Liver (tissue), 9 donors: Measurements from ENCODE around the gene IL9. TPM values are rescaled to one million over a fixed set of nuclear protein-coding genes. Genes with fewer than 3 reads are reported as not detected.

Experiments
- DNase-seq: peaks from one replicate; pipeline ENCODE4 v3.0.0-alpha.2; 2017; ENCODE audit warnings: low spot score
- H3K27ac ChIP-seq, 2 donors: one replicate each; pipeline ENCODE4 v1.7.0; 2013; ENCODE audit warnings: inconsistent platforms in 2 of 2, low read length in 2 of 2, control low read depth in 1 of 2, low read depth in 1 of 2, mild to moderate bottlenecking in 1 of 2
- H3K27me3 ChIP-seq, 4 donors: one replicate each; pipeline versions ENCODE4 v1.6.1 to v1.7.0; 2013; ENCODE audit warnings: low read length in 3 of 4, inconsistent platforms in 1 of 4, mild to moderate bottlenecking in 1 of 4, moderate library complexity in 1 of 4; ENCODE audit not compliant: control insufficient read depth in 4 of 4, insufficient read depth in 4 of 4
- H3K36me3 ChIP-seq, 4 donors: one replicate each; pipeline versions ENCODE4 v1.6.1 to v1.7.0; 2013; ENCODE audit warnings: low read length in 3 of 4, mild to moderate bottlenecking in 3 of 4, low read depth in 1 of 4, moderate library complexity in 1 of 4; ENCODE audit not compliant: control insufficient read depth in 4 of 4, insufficient read depth in 3 of 4
- H3K4me1 ChIP-seq, 4 donors: one replicate each; pipeline versions ENCODE4 v1.6.1 to v1.7.0; 2013; ENCODE audit warnings: low read length in 3 of 4, mild to moderate bottlenecking in 3 of 4, moderate library complexity in 1 of 4; ENCODE audit not compliant: control insufficient read depth in 4 of 4, insufficient read depth in 4 of 4
- H3K4me3 ChIP-seq, 3 donors: one replicate each; pipeline versions ENCODE4 v1.6.1 to v1.7.0; 2013; ENCODE audit warnings: low read length in 3 of 3, control low read depth in 1 of 3, low read depth in 1 of 3, mild to moderate bottlenecking in 1 of 3
- H3K9ac ChIP-seq, 2 donors: one replicate each; pipeline ENCODE4 v1.7.0; 2013; ENCODE audit warnings: low read length in 2 of 2, mild to moderate bottlenecking in 2 of 2, moderate library complexity in 2 of 2, control low read depth in 1 of 2, low read depth in 1 of 2
- H3K9me3 ChIP-seq, 4 donors: one replicate each; pipeline versions ENCODE4 v1.6.1 to v1.7.0; 2013; ENCODE audit warnings: low read length in 3 of 4; ENCODE audit not compliant: control insufficient read depth in 4 of 4
- ATF3 ChIP-seq: IDR thresholded peaks from 2 replicates; pipeline ENCODE4 v1.6.1; 2016; ENCODE audit warnings: antibody characterized with exemption
- CTCF ChIP-seq: fragments of 150-350 bp; IDR thresholded peaks from 2 replicates; pipeline ENCODE4 v1.5.1; 2017; ENCODE audit warnings: improper control_type of control experiment, low read depth, low read length; ENCODE audit not compliant: missing input control
- EGR1 ChIP-seq, 2 donors: IDR thresholded peaks; 2 replicates each; pipeline ENCODE4 v1.6.1; 2016 to 2018; ENCODE audit warnings: antibody characterized with exemption in 2 of 2, low read depth in 2 of 2
- FOXA1 ChIP-seq: IDR thresholded peaks from 2 replicates; pipeline ENCODE4 v1.6.1; 2016; ENCODE audit warnings: antibody characterized with exemption
- FOXA2 ChIP-seq: IDR thresholded peaks from 2 replicates; pipeline ENCODE4 v1.6.1; 2016; ENCODE audit warnings: antibody characterized with exemption
- GABPA ChIP-seq, 2 donors: IDR thresholded peaks in 1 of 2; conservative IDR thresholded peaks in 1 of 2; 2 replicates each; pipeline ENCODE4 v1.6.1; 2016; ENCODE audit warnings: antibody characterized with exemption in 2 of 2, mild to moderate bottlenecking in 1 of 2, moderate library complexity in 1 of 2
- HNF4A ChIP-seq, 2 donors: conservative IDR thresholded peaks; 2 replicates each; pipeline ENCODE4 v1.6.1; 2016; ENCODE audit warnings: antibody characterized with exemption in 2 of 2, mild to moderate bottlenecking in 2 of 2
- HNF4G ChIP-seq: IDR thresholded peaks from 2 replicates; pipeline ENCODE4 v1.6.1; 2016; ENCODE audit warnings: antibody characterized with exemption
- MAX ChIP-seq: IDR thresholded peaks from 2 replicates; pipeline ENCODE4 v1.6.1; 2016; ENCODE audit warnings: antibody characterized with exemption
- NR2F2 ChIP-seq: IDR thresholded peaks from 2 replicates; pipeline ENCODE4 v1.6.1; 2016; ENCODE audit warnings: antibody characterized with exemption
- RAD21 ChIP-seq, 2 donors: IDR thresholded peaks; 2 replicates each; pipeline ENCODE4 v1.6.1; 2016; ENCODE audit warnings: antibody characterized with exemption in 2 of 2, mild to moderate bottlenecking in 2 of 2
- RXRA ChIP-seq, 2 donors: IDR thresholded peaks; 2 replicates each; pipeline ENCODE4 v1.6.1; 2017 to 2018; ENCODE audit warnings: antibody characterized with exemption in 2 of 2, mild to moderate bottlenecking in 1 of 2
- SP1 ChIP-seq: IDR thresholded peaks from 2 replicates; pipeline ENCODE4 v1.6.1; 2018; ENCODE audit warnings: antibody characterized with exemption, mild to moderate bottlenecking
- TAF1 ChIP-seq: conservative IDR thresholded peaks from 2 replicates; pipeline ENCODE4 v1.6.1; 2016; ENCODE audit warnings: antibody characterized with exemption, mild to moderate bottlenecking
- YY1 ChIP-seq: IDR thresholded peaks from 2 replicates; pipeline ENCODE4 v1.6.1; 2016; ENCODE audit warnings: antibody characterized with exemption, mild to moderate bottlenecking
- ZBTB33 ChIP-seq: IDR thresholded peaks from 2 replicates; pipeline ENCODE4 v1.6.1; 2016; ENCODE audit warnings: antibody characterized with exemption
- WGBS: extraction: QIAGEN DNeasy Blood & Tissue Kit; methylation state at CpG from one replicate; pipeline ENCODE4 v1.1.7; 2013; 5-methylcytosine and 5-hydroxymethylcytosine counted together
- polyA plus RNA-seq, 2 donors: library from polyadenylated mRNA; stranded (reverse) in 1 of 2; unstranded in 1 of 2; fragments of 200-250 nt in 1 of 2; fragments of >200 nt in 1 of 2; fragmentation: Nextera tagmentation in 1 of 2; extraction: Ambion mirVana in 1 of 2; gene quantifications; one replicate each; pipeline versions ENCODE4 v1.2.1 to v1.2.3, GENCODE V29; 2013 to 2015
- total RNA-seq, 2 donors: library from RNA; depleted of rRNA; stranded (reverse); fragments of >200 nt; gene quantifications; one replicate each; pipeline ENCODE4 v1.2.3, GENCODE V29; 2014
- donor health status: healthy.
- donor health status: healthy.
- donor health status: healthy.
- donor health status: healthy.
- donor health status: healthy.

IL9 gene
- total and polyA plus RNA-seq, 4 donors = not detected

DNA sequence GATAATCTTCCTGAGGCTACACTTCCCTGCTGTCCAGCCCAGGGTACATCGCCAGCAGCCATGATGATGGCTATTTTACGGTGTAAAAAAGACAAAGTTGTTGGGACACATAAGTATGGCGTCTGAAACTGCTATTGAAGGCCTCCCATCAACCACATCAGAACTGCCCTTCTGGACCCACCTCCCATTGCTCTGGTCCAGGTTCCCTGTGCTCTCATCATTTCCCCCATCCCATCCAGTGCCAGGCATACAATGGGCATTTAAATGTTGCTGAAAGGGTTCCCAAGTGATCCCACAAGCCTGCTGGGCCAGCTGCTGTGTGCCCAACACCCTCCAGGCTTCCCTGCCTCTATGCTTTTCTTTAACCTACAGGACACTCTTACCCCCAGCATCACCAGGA, 10.6 kb downstream of the IL9 start:
- Histone ChIP-seq H3K9me3 (no peaks in the 10 kb centered on the region), H3K27me3 (no peaks in the 10 kb centered on the region), H3K4me3 (no peak overlapping the region), H3K27ac (no peak overlapping the region), H3K9ac (no peak overlapping the region), H3K36me3 (no peaks in the 10 kb centered on the region), H3K4me1 (no peaks in the 10 kb centered on the region)
- no peak for TF ChIP-seq NR2F2
- TF ChIP-seq TAF1 = no peak
- WGBS = 94% methylated on average over 3 of the region's 3 CpGs
- DNase-seq = no peak

- no peaks in the 10 kb centered on the region for H3K27me3 ChIP-seq
- 69% methylated on average over 4 of the region's 4 CpGs for WGBS
Measured at GRCh38 chr5:135883441-135883840, 12.2 kb downstream of the IL9 start.

DNA sequence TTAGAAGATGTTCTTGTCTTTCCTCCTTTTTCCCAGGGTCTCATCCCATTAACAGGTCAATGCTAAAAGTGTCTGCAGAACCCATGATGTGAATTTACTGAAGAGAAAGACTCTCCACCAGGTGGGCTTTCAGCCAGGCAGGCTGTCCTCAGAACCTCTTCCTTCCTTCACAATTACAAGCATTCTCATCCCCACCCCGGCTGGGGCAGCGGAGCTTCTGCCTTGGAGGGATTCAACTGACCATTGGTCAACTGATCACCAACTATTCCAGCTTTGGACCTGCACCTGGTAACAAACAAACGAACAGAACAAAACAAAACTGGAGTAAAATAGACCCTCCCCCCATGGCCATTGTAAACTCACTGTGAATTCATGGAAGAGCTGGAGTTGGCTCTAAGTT, 12.6 kb downstream of the IL9 start:
- TF ChIP-seq RAD21 (IDR thresholded peaks at IDR 0.05) (no peak), FOXA1 (no peak), CTCF (no peak), HNF4G (no peak), FOXA2 (no peak), ATF3 (no peak)
- Histone ChIP-seq H3K4me1 (no peaks in the 10 kb centered on the region), H3K27me3 (no peaks in the 10 kb centered on the region), H3K27ac (no peak overlapping the region), H3K36me3 (no peaks in the 10 kb centered on the region), H3K9ac (no peak overlapping the region), H3K4me3 (no peak overlapping the region), H3K9me3 (no peaks in the 10 kb centered on the region)
- no peak for DNase-seq
- 84% methylated on average over 3 of the region's 3 CpGs for WGBS

More at GRCh38 chr5:135883441-135883840, 12.2 kb downstream of the IL9 start:
- Histone ChIP-seq H3K36me3 (no peaks in the 10 kb centered on the region), H3K4me3 (no peak overlapping the region), H3K27ac (no peak overlapping the region), H3K9ac (no peak overlapping the region), H3K9me3 (no peaks in the 10 kb centered on the region), H3K4me1 (no peaks in the 10 kb centered on the region)
- TF ChIP-seq HNF4A (conservative IDR thresholded peaks at IDR 0.05) (no peak), TAF1 (no peak), HNF4G (no peak), SP1 (no peak), ZBTB33 (no peak), FOXA1 (no peak), RXRA (IDR thresholded peaks at IDR 0.05) (no peak), RAD21 (IDR thresholded peaks at IDR 0.05) (no peak), MAX (no peak), EGR1 (IDR thresholded peaks at IDR 0.05; ENCODE audit: low read depth in 2 of 2) (no peak), YY1 (no peak), NR2F2 (no peak), GABPA (IDR thresholded peaks at IDR 0.05 in 1 of 2, conservative IDR thresholded peaks at IDR 0.05 in 1 of 2) (no peak), FOXA2 (no peak)
- no peak for DNase-seq
